Measurements from ENCODE around the gene UCK1.

The UCK1 gene

DNA sequence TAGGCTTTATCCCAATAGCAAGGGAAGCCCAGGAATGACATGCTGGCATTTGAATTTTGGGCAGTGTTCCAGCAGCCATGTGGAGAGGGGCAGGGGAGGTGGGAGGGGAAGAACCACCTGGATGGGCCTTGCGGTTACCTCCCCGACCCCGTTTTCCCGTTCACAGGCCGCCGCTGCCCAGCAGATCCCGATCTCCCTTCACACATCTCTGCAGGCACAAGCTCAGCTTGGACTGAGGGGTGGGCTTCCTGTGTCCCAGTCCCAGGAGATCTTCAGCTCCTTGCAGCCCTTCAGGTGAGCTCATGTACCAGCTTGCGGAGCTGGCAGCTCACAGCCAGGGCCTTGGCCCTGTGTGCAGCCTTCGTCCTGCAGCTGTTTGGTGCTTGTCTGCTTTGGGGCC, 44.1 kb downstream of the UCK1 start:
- TF ChIP-seq POLR2A (IDR thresholded peaks at IDR 0.05; ENCODE audit: low read depth, low read length) = no peak

DNA sequence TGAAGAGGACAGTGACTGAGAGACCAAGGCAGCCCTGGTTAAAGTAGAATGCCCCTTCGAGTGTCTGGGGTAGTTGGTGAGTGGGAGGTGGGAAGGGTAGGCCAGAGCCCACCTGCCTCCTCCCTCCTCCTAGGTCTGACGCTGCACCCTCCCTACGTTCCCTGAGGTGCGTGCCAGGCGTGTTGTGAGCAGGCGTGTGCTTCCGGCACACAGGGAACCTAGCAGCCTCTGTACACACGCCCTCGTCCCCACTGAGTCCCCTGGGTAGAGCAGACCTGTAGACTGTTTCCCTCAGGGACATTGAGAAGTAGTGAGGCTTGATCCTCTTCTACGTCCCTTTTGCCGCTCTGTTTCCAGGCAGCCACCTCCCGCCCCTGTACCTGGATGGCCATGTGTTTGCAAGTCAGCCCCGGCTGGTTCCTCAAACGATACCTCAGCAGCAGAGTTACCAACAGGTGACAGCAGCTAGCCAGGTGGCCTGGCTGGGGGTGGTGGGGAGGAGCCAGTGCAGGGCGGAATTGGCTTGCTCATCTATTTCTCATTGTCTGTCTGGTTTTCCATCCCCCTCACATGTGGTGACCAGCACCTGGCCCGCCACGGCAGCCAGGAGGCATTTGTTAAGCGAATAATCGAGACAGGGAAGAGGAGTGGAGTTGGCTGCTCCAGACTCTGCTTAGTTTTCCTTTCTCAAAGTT, 45.2 kb downstream of the UCK1 start:
- TF ChIP-seq POLR2A (IDR thresholded peaks at IDR 0.05; ENCODE audit: low read depth, low read length) = no peak
- FAIRE-seq (no peak), DNase-seq (ENCODE audit: insufficient read length, low spot score) (no peak)

More for the DNA sequence above, 44.1 kb downstream of the UCK1 start:
- DNase-seq (ENCODE audit: insufficient read length, low spot score) = no peak
- FAIRE-seq = no peak

DNA sequence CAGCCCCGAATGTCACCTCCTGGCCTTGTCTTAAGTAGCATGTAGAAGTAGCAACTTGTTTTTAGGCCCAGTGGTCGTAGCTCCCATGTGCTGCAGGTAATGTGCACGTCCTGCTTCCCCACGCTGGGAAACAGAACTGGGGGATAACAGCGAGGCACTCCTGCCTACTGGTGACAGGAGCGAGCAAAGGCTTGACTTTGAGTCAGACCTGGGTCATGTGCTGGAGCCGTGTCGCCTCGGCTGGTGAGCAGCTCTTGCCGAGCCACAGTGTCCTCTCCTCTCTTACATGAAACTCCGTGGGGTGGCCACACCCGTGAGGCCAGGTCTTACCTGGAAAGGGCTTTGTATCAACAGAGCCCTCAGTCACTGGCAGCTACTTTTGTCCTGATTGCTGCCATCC, 45.9 kb downstream of the UCK1 start:
- DNase-seq (ENCODE audit: insufficient read length, low spot score) (no peak), FAIRE-seq (no peak)
- no peak for TF ChIP-seq POLR2A (IDR thresholded peaks at IDR 0.05; ENCODE audit: low read depth, low read length)

DNA sequence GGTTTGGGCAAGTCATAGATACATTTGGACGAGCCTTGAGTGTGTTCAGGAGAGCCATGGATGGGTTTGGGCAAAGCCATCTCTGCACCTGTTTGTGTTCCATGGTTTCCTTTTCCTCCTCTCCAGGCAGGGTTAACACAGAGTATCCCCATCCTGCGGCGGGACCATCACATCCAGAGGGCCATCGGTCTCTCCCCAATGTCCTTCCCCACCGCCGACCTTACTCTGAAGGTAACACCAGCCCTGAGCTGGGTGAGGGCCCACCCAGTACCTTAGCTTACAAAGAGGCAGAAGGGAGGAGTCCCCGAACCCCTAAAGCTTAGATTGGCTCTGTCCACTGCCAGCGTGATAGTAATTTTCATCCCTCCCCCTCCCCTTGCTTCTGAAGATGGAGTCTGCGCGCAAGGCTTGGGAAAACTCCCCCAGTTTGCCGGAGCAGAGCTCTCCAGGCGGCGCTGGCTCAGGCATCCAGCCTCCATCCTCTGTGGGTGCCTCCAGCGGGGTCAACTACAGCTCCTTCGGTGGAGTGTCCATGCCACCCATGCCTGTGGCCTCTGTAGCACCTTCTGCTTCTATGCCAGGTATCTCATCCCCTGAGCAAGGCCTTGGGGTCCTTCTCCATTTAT, 46.4 kb downstream of the UCK1 start:
- FAIRE-seq (no peak), DNase-seq (ENCODE audit: insufficient read length, low spot score) (no peak)
- TF ChIP-seq POLR2A (IDR thresholded peaks at IDR 0.05; ENCODE audit: low read depth, low read length) = no peak

DNA sequence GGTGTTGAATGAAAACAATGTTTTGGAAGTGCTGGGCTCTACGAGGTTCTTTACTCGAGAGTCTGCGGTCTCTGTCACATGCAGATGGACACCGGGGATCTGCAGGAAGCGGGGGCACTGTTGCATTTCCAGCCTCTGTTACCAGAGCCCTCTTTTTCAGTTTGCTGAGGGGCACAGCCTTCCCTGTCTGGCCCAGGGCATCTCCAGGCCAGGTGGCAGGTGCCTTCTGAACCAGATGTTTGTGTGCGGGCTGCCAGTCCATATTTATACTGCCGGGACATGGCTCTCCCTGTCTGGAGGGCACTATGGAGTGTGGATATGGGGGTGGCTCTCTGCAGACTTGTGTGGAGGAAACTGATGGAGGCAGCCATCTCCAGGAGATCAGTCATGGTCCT, 47.0 kb downstream of the UCK1 start:
- DNase-seq (ENCODE audit: insufficient read length, low spot score) (no peak), FAIRE-seq (no peak)
- TF ChIP-seq POLR2A (IDR thresholded peaks at IDR 0.05; ENCODE audit: low read depth, low read length) = no peak

DNA sequence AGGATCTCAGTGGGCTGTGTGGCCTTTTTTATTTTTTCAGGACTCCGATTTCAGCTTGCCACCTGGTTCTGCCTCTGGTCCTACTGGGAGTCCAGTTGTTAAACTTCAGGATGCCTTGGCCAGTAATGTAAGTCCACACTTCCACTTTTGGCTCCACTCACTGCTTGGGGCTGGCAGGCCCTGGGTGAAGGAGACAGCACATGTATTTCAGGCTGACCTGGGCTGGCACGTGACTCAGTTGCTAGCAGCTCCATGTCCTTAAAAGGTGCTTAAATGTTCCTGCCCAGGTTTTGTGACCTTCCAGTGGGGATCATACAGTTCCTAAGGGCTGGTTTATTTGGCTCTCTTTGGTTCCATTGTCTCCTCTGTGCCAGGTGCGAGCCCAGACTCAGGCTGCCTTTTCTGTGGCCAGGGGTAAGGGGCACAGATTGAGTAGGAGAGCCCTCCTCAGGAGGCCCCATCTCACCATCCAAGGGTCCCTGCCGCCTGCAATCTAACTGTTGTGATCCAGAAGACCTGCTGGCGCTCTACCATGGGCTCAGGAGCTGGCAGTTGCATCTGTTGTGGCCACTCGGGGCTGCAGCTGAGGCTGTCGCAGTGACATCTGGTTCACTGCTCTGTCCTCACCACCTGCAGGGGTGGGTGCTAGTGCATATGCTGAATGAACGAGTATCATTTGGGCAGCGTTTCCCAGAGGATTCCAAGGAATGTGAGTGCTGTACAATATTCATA, 47.6 kb downstream of the UCK1 start:
- FAIRE-seq (no peak), DNase-seq (ENCODE audit: insufficient read length, low spot score) (no peak)
- no peak for TF ChIP-seq POLR2A (IDR thresholded peaks at IDR 0.05; ENCODE audit: low read depth, low read length)

DNA sequence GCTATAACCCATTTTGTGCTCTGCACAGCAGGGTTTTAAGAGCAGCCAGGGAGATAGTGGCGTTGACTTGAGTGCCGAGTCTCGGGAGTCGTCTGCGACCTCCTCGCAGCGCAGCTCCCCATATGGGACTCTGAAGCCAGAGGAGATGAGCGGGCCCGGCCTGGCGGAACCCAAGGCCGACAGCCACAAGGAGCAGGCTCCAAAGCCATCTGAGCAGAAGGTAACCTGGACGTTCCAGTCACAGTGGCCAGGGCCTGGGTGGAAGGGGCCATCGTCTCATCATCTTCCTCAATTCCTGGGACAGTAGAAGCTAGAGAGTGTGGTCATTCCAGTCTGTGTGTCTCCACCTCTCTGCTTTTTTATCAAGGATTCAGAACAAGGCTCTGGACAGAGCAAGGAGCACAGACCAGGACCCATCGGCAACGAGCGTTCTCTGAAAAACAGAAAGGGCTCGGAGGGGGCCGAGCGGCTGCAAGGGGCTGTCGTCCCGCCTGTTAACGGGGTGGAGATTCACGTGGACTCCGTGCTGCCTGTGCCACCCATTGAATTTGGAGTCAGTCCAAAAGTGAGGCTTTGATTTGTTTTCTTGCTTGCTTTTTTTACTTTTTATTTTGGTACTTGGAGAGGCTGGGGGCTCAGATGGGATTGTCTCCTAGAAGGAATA, 48.6 kb downstream of the UCK1 start:
- FAIRE-seq (no peak), DNase-seq (ENCODE audit: insufficient read length, low spot score) (no peak)
- TF ChIP-seq POLR2A (IDR thresholded peaks at IDR 0.05; ENCODE audit: low read depth, low read length) = no peak

DNA sequence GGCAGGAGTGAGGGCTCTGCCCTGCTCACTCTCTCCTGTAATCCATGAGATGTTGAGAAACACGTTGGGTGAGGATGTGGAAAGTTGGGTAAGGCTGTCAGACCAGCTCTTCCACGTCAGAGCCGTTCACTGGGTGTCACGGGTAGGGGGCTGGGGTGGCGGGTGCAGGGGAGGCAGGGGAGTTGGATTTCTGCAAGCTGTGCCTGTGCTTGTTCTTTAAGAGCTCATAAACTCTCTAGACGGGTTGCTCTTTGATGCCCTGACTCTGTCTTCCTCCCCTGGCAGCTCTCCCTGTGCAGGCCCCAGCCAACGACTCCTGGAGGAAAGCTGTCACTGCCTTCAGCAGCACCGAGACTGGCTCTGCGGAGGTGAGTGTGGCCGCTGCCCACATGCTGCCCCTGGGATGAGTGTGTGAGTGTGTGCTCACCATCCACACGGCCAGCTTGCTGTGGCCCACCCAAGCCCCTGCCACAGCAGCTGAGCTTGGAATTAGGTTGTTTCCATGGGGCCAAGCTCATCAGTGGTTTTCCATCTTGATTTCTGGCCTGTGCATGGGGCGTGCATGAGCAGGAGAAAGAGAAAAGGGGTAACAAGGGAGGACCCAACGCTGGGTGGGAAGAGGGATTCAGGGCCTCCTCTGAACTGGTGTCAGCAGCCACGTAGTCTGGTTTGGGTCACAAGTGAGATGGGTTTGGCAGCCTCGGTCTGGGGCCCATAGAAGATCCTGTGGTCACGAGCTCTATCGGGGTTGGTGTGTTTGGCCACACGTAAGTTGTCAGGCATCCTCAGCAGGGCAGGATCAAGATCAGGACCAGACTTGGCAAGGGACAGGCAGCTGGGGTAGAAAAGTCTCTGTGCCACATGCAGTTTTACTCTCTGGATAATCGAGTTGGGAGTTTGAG, 49.4 kb downstream of the UCK1 start:
- DNase-seq (ENCODE audit: insufficient read length, low spot score) (no peak), FAIRE-seq (no peak)
- no peak for TF ChIP-seq POLR2A (IDR thresholded peaks at IDR 0.05; ENCODE audit: low read depth, low read length)

DNA sequence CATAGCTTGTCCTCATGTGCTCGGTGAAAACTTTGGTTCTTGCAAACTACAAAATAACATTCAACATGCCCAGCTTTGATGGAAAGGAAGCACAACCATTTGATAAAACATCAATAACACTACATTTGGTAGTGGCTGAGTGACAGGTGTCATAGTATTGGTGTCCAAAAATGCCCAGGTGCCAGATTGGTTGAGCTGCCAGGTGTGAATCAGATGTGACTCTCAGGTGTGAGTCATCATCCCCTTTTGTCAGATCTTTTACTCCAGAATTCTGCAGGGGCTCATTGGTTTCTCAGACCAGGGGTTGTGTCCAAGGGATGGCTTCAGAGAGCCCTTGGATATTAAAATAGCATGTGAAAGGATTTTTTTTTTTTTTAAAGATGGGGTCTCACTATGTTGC, 50.8 kb downstream of the UCK1 start:
- DNase-seq (ENCODE audit: insufficient read length, low spot score) (no peak), FAIRE-seq (no peak)
- TF ChIP-seq POLR2A (IDR thresholded peaks at IDR 0.05; ENCODE audit: low read depth, low read length) = no peak

DNA sequence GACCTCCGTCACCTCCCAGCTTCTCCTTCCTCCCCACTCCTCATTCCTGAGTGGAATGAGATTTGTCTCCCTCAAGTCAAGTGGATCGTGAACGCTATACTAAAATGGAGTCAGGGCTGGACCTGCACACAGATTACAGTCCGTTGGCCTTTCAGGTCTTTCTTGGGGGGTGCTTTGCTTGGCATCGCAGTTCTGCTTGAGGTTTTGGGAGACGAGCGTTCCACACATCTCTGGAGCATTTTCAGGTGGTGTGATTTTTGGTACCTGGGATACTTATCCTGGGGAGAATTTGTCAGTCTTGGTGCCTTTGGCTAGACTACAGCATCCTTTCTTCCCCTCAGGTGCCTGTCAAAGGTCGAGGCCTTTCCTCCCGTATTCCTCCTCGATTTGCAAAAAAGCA, 52.2 kb downstream of the UCK1 start:
- FAIRE-seq = no peak
- TF ChIP-seq POLR2A (IDR thresholded peaks at IDR 0.05; ENCODE audit: low read depth, low read length) = no peak
- no peak for DNase-seq (ENCODE audit: insufficient read length, low spot score)

DNA sequence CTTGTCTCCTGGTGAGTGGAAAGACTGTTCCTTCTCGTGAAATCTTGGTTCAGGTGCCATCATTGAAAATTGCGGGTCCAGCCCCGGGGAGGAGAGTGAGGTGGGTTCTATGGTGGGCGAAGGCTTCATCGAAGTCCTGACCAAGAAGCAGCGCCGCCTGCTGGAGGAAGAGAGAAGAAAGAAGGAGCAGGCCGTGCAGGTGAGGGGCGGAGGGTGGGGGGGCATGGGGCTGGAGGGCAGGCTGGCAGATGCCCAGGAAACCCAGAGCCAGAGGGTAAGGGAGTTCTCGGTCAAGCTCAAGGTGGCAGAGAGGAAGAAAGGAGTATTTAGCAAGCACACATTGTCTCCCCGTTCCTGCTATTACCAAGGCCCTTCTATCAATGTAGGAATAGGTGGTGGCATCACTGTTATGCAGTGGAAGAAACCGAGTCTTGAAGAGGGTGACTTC, 52.6 kb downstream of the UCK1 start:
- no peak for TF ChIP-seq POLR2A (IDR thresholded peaks at IDR 0.05; ENCODE audit: low read depth, low read length)
- FAIRE-seq (no peak), DNase-seq (ENCODE audit: insufficient read length, low spot score) (no peak)

DNA sequence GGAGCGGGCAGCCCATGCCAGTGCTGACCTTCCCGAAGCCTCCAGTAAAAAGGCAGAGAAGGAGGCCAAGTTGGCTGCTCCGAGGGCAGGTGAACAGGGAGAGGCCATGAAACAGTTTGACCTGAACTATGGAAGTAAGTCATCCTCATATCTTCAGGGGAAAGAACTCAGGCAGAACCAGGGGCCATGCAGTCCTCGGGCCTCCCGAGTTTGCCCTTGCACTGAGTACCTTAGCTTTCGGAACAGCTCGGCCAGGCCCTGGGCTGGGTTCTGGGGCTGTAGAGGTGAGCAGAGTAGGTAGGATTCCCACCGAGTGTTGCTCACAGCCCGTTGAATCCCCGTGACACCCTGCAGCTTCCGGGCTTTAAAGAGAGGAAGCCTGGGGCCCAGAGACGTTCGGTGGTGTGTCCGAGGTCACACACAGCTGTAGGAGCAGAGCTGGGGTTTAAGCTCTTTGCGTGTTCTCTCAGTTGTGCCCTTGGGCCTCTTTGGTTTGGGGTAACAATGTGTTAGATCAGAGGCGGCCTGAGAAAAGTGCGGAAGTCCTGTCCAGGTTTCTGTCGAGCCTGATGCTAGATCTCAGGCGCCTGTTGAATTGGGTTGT, 53.1 kb downstream of the UCK1 start:
- no peak for FAIRE-seq
- no peak for TF ChIP-seq POLR2A (IDR thresholded peaks at IDR 0.05; ENCODE audit: low read depth, low read length)
- DNase-seq (ENCODE audit: insufficient read length, low spot score) = no peak

DNA sequence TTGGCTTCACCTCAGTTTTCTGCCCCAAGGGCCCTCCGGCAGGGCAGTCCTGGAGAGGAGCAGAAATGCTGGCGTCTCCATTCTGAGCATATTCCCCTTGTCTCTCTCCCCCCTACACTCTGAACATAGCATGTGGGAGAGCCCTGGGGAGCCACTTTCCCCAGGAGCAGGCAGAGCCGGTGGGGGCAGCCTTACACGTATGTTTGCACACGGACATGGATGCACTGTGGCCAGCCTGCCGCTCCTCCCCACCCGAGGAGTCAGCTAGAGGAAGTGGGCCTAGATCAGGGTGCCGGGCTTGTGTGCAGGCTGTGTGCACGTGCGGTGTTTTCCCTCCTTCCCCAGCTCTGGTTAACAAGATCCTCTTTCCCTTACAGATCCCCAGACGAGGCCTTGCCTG, 53.7 kb downstream of the UCK1 start:
- no peak for FAIRE-seq
- DNase-seq (ENCODE audit: insufficient read length, low spot score) = no peak
- no peak for TF ChIP-seq POLR2A (IDR thresholded peaks at IDR 0.05; ENCODE audit: low read depth, low read length)

All from H54 (cell line).